SK-N-SH treated with all-trans-retinoic acid at 6 μM for 48 hours (cell line): ENCODE measurements around the gene MYH15.

Source experiments
- ATAC-seq: fragments of 200-7000 bp; cut with Tn5 transposase; 3 replicates; pipeline ENCODE4 v1.9.1; 2020; ENCODE audit warnings: mild to moderate bottlenecking, moderate library complexity
- BACH2 ChIP-seq: fragments of 250-450 bp; sonication (Bioruptor Pico); IDR thresholded peaks from 2 replicates; pipeline ENCODE4 v1.9.0; 2021; ENCODE audit warnings: mild to moderate bottlenecking, borderline replicate concordance
- CSDC2 ChIP-seq: fragments of 250-450 bp; sonication (Bioruptor Pico); IDR thresholded peaks from 2 replicates; pipeline ENCODE4 v1.5.0; 2020; ENCODE audit warnings: mild to moderate bottlenecking, moderate library complexity
- ESRRG ChIP-seq: fragments of 250-450 bp; sonication (Bioruptor Pico); IDR thresholded peaks from 2 replicates; pipeline ENCODE4 v1.6.1; 2021; ENCODE audit warnings: mild to moderate bottlenecking
- GLIS3 ChIP-seq: fragments of 250-450 bp; sonication (Bioruptor Pico); IDR thresholded peaks from 2 replicates; pipeline ENCODE4 v1.5.0; 2020; ENCODE audit warnings: mild to moderate bottlenecking, moderate library complexity
- ISL1 ChIP-seq: fragments of 250-450 bp; sonication (Bioruptor Pico); IDR thresholded peaks from 2 replicates; pipeline ENCODE4 v2.1.2; 2022; ENCODE audit warnings: mild to moderate bottlenecking, moderate library complexity
- PPARA ChIP-seq: fragments of 250-450 bp; sonication (Bioruptor Pico); IDR thresholded peaks from 2 replicates; pipeline ENCODE4 v1.5.0; 2020; ENCODE audit warnings: mild to moderate bottlenecking, borderline replicate concordance
- RARB ChIP-seq: fragments of 250-450 bp; sonication (Bioruptor Pico); IDR thresholded peaks from 2 replicates; pipeline ENCODE4 v1.8.0; 2021; ENCODE audit warnings: mild to moderate bottlenecking, moderate library complexity
- SNAI2 ChIP-seq: fragments of 250-450 bp; sonication (Bioruptor Pico); IDR thresholded peaks from 2 replicates; pipeline ENCODE4 v1.5.0; 2020; ENCODE audit warnings: mild to moderate bottlenecking, moderate library complexity
- TCF4 ChIP-seq: fragments of 250-450 bp; sonication (Bioruptor Pico); IDR thresholded peaks from 2 replicates; pipeline ENCODE4 v1.8.0; 2021; ENCODE audit warnings: mild to moderate bottlenecking, moderate library complexity, borderline replicate concordance
- TOX ChIP-seq: fragments of 250-450 bp; sonication (Bioruptor Pico); IDR thresholded peaks from 2 replicates; pipeline ENCODE4 v1.8.0; 2021; ENCODE audit warnings: mild to moderate bottlenecking, moderate library complexity, borderline replicate concordance
- ZFP3 ChIP-seq: fragments of 250-450 bp; sonication (Bioruptor Pico); IDR thresholded peaks from 2 replicates; pipeline ENCODE4 v1.5.0; 2020; ENCODE audit warnings: mild to moderate bottlenecking, moderate library complexity
- ZFP30 ChIP-seq: fragments of 450-650 bp; formaldehyde crosslinking; IDR thresholded peaks from 2 replicates; pipeline ENCODE4 v1.5.0; 2022; ENCODE audit warnings: mild to moderate bottlenecking, moderate library complexity
- ZNF565 ChIP-seq: fragments of 450-650 bp; formaldehyde crosslinking; conservative IDR thresholded peaks from 2 replicates; pipeline ENCODE4 v1.5.0; 2020; ENCODE audit warnings: low read depth, mild to moderate bottlenecking, moderate library complexity
- ZNF70 ChIP-seq: fragments of 450-650 bp; formaldehyde crosslinking; IDR thresholded peaks from 2 replicates; pipeline ENCODE4 v1.5.0; 2020; ENCODE audit warnings: mild to moderate bottlenecking, moderate library complexity
- ZNF8 ChIP-seq: fragments of 450-650 bp; formaldehyde crosslinking; IDR thresholded peaks from 2 replicates; pipeline ENCODE4 v1.5.0; 2020; ENCODE audit warnings: mild to moderate bottlenecking, moderate library complexity
- TF ChIP-seq, protein P1 (sequence below): fragments of 250-450 bp; sonication (Bioruptor Pico); IDR thresholded peaks from 2 replicates; pipeline ENCODE4 v1.8.0; 2020; ENCODE audit warnings: mild to moderate bottlenecking, moderate library complexity, borderline replicate concordance
- TF ChIP-seq, protein P2 (sequence below): fragments of 250-450 bp; sonication (Bioruptor Pico); IDR thresholded peaks from 2 replicates; pipeline ENCODE4 v1.8.0; 2021; ENCODE audit warnings: low read depth, mild to moderate bottlenecking, moderate library complexity, borderline replicate concordance
- TF ChIP-seq, protein P3 (sequence below): fragments of 250-450 bp; sonication (Bioruptor Pico); IDR thresholded peaks from 2 replicates; pipeline ENCODE4 v1.5.1; 2020; ENCODE audit warnings: low read depth, mild to moderate bottlenecking, moderate library complexity
- TF ChIP-seq, protein P4 (sequence below): fragments of 250-450 bp; sonication (Bioruptor Pico); IDR thresholded peaks from 2 replicates; pipeline ENCODE4 v1.5.1; 2021; ENCODE audit warnings: mild to moderate bottlenecking, moderate library complexity
- TF ChIP-seq, protein P5 (sequence below): fragments of 250-450 bp; sonication (Bioruptor Pico); IDR thresholded peaks from 2 replicates; pipeline ENCODE4 v1.5.0; 2020; ENCODE audit warnings: mild to moderate bottlenecking, moderate library complexity

The MYH15 gene

DNA sequence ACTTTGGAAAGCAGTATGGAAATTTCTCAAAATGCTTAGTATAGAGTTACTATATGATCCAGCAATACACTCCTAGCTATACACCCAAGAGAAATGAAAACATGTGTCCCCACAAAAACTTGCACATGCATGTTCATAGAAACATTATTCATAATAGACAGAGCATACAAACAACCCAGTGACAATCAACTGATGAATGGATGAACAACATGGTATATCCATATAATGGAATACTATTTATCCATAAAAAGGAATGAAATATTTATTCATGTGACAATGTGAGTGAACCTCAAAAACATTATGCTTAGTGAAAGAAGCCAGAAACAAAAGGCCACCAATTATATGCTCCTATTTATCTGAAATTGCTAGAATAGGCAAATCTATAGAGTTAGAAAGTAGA, 6.7 kb downstream of the MYH15 start:
- TF ChIP-seq ZNF565 (CRISPR knock-in tag) (no peak), ZNF8 (CRISPR knock-in tag) (peak; percentile 92)
- TF ChIP-seq, all 23 proteins: peak for 1
- no peak for ATAC-seq

DNA sequence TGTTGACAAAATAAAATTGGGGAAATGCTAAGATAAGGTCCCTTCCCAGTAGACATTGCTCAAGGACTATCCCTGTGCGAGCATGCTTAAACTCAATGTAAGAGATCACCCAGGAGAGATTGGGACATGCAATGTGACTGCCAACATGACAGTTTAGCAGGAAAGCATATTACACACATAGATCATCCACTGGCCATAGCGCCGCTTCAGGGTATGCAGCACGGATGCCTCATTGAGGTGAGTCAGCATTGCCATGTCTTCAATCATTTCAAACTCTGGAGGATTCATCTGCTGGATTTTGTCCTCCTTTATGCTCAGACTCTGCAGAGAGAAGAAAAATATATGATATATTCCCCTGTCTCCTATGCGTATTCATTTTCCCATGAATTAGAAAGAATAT, 8.9 kb downstream of the MYH15 start:
- TF ChIP-seq GLIS3 (CRISPR knock-in tag), result no peak
- TF ChIP-seq ESRRG, result no peak
- TF ChIP-seq BACH2, result no peak
- no peak for TF ChIP-seq TCF4 (CRISPR knock-in tag)
- peak; percentile 36; the same call in 1 of the 3 replicates for ATAC-seq

DNA sequence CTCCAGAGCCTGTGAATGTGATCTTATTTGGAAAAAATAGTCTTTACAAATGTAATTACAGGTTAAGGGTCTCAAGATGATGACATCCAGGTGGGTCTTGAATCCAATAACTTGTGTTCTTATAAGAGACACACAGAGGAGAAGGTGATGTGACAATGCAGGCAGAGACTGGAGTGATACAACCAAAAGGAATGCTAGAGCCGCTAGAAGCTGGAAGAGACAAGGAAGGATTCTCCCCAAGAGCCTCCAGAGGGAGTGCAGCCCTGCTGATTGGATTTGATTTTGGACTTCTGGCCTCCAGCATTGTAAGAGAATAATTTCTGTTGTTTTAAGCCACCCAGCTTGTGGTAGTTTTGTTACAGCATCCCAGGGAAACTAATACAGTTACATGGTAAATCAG, 9.7 kb downstream of the MYH15 start:
- TF ChIP-seq BACH2, result no peak
- TF ChIP-seq, protein P1, sequence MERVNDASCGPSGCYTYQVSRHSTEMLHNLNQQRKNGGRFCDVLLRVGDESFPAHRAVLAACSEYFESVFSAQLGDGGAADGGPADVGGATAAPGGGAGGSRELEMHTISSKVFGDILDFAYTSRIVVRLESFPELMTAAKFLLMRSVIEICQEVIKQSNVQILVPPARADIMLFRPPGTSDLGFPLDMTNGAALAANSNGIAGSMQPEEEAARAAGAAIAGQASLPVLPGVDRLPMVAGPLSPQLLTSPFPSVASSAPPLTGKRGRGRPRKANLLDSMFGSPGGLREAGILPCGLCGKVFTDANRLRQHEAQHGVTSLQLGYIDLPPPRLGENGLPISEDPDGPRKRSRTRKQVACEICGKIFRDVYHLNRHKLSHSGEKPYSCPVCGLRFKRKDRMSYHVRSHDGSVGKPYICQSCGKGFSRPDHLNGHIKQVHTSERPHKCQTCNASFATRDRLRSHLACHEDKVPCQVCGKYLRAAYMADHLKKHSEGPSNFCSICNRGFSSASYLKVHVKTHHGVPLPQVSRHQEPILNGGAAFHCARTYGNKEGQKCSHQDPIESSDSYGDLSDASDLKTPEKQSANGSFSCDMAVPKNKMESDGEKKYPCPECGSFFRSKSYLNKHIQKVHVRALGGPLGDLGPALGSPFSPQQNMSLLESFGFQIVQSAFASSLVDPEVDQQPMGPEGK (CRISPR knock-in tag), result no peak
- no peak for TF ChIP-seq GLIS3 (CRISPR knock-in tag)
- no peak for TF ChIP-seq ZNF565 (CRISPR knock-in tag)
- TF ChIP-seq CSDC2 (CRISPR knock-in tag), result no peak
- TF ChIP-seq SNAI2, result no peak
- no peak for TF ChIP-seq ZNF8 (CRISPR knock-in tag)
- TF ChIP-seq, protein P2, sequence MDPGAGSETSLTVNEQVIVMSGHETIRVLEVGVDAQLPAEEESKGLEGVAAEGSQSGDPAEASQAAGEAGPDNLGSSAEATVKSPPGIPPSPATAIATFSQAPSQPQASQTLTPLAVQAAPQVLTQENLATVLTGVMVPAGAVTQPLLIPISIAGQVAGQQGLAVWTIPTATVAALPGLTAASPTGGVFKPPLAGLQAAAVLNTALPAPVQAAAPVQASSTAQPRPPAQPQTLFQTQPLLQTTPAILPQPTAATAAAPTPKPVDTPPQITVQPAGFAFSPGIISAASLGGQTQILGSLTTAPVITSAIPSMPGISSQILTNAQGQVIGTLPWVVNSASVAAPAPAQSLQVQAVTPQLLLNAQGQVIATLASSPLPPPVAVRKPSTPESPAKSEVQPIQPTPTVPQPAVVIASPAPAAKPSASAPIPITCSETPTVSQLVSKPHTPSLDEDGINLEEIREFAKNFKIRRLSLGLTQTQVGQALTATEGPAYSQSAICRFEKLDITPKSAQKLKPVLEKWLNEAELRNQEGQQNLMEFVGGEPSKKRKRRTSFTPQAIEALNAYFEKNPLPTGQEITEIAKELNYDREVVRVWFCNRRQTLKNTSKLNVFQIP (CRISPR knock-in tag), result no peak
- TF ChIP-seq TCF4 (CRISPR knock-in tag), result no peak
- TF ChIP-seq PPARA, result no peak
- TF ChIP-seq ISL1 (CRISPR knock-in tag), result no peak
- TF ChIP-seq, protein P3, sequence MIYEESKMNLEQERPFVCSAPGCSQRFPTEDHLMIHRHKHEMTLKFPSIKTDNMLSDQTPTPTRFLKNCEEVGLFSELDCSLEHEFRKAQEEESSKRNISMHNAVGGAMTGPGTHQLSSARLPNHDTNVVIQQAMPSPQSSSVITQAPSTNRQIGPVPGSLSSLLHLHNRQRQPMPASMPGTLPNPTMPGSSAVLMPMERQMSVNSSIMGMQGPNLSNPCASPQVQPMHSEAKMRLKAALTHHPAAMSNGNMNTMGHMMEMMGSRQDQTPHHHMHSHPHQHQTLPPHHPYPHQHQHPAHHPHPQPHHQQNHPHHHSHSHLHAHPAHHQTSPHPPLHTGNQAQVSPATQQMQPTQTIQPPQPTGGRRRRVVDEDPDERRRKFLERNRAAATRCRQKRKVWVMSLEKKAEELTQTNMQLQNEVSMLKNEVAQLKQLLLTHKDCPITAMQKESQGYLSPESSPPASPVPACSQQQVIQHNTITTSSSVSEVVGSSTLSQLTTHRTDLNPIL (CRISPR knock-in tag), result no peak
- TF ChIP-seq, protein P4, sequence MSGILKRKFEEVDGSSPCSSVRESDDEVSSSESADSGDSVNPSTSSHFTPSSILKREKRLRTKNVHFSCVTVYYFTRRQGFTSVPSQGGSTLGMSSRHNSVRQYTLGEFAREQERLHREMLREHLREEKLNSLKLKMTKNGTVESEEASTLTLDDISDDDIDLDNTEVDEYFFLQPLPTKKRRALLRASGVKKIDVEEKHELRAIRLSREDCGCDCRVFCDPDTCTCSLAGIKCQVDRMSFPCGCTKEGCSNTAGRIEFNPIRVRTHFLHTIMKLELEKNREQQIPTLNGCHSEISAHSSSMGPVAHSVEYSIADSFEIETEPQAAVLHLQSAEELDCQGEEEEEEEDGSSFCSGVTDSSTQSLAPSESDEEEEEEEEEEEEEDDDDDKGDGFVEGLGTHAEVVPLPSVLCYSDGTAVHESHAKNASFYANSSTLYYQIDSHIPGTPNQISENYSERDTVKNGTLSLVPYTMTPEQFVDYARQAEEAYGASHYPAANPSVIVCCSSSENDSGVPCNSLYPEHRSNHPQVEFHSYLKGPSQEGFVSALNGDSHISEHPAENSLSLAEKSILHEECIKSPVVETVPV (CRISPR knock-in tag), result no peak
- TF ChIP-seq, protein P5, sequence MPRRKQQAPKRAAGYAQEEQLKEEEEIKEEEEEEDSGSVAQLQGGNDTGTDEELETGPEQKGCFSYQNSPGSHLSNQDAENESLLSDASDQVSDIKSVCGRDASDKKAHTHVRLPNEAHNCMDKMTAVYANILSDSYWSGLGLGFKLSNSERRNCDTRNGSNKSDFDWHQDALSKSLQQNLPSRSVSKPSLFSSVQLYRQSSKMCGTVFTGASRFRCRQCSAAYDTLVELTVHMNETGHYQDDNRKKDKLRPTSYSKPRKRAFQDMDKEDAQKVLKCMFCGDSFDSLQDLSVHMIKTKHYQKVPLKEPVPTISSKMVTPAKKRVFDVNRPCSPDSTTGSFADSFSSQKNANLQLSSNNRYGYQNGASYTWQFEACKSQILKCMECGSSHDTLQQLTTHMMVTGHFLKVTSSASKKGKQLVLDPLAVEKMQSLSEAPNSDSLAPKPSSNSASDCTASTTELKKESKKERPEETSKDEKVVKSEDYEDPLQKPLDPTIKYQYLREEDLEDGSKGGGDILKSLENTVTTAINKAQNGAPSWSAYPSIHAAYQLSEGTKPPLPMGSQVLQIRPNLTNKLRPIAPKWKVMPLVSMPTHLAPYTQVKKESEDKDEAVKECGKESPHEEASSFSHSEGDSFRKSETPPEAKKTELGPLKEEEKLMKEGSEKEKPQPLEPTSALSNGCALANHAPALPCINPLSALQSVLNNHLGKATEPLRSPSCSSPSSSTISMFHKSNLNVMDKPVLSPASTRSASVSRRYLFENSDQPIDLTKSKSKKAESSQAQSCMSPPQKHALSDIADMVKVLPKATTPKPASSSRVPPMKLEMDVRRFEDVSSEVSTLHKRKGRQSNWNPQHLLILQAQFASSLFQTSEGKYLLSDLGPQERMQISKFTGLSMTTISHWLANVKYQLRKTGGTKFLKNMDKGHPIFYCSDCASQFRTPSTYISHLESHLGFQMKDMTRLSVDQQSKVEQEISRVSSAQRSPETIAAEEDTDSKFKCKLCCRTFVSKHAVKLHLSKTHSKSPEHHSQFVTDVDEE, result no peak
- no peak for TF ChIP-seq TOX (CRISPR knock-in tag)
- no peak for TF ChIP-seq ZFP3 (CRISPR knock-in tag)
- no peak for TF ChIP-seq RARB (CRISPR knock-in tag)
- no peak for TF ChIP-seq ZFP30
- TF ChIP-seq ZNF70 (CRISPR knock-in tag), result no peak
- TF ChIP-seq ESRRG, result no peak
- TF ChIP-seq, all 23 proteins: peak for 0
- ATAC-seq, result peak; percentile 63; the same call in 2 of the 3 replicates

DNA sequence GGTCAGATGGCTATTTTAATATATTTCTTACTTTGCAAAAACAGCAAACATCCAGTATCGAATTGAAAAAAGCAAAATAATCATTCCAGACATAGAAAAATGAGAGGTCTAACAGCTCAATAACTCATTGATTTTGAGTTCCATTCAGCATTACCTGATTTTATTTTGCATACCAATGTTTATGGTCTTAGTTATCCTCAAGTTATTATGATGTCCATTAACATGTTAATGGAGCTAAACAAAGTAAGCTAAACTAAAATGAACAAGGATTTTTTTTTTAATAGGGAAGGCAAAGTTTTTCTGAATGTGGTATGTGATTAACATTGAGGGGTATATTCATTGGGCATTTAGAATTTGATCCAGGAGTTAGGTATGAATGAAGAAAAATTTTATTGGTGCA, 13.1 kb downstream of the MYH15 start:
- no peak for ATAC-seq
- no peak for TF ChIP-seq ZNF70 (CRISPR knock-in tag)
